ENCODE results near the gene MARS1.

The MARS1 gene

DNA sequence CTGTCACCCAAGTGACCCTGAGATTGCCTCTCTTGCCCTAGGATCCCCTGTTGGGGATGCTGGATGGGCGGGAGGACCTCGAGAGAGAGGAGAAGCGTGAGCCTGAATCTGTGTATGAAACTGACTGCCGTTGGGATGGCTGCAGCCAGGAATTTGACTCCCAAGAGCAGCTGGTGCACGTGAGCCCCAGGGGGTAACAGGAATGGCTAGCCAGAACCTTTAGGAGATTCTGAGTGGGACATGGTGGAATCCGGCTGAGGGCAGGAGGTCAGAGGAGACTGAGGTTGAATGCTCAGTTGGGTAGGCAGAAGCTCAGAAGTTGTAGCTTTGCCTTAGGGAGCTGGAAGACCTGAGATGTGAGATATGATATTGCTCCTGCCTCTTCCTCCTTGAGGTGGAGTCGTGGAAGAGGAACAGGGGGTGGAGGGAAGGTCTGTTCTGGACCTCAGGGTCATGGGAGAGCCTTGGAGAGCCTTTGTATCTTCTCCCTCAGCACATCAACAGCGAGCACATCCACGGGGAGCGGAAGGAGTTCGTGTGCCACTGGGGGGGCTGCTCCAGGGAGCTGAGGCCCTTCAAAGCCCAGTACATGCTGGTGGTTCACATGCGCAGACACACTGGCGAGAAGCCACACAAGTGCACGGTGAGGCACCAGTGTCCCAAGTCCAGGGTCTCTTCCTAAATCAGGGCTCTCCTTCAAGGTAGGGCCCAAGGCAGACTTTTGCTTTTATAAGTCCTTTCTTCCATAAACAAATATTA is 21.9 kb upstream of the MARS1 start:
- TF ChIP-seq, protein P1, sequence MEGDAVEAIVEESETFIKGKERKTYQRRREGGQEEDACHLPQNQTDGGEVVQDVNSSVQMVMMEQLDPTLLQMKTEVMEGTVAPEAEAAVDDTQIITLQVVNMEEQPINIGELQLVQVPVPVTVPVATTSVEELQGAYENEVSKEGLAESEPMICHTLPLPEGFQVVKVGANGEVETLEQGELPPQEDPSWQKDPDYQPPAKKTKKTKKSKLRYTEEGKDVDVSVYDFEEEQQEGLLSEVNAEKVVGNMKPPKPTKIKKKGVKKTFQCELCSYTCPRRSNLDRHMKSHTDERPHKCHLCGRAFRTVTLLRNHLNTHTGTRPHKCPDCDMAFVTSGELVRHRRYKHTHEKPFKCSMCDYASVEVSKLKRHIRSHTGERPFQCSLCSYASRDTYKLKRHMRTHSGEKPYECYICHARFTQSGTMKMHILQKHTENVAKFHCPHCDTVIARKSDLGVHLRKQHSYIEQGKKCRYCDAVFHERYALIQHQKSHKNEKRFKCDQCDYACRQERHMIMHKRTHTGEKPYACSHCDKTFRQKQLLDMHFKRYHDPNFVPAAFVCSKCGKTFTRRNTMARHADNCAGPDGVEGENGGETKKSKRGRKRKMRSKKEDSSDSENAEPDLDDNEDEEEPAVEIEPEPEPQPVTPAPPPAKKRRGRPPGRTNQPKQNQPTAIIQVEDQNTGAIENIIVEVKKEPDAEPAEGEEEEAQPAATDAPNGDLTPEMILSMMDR (IDR thresholded peaks at IDR 0.05; ENCODE audit: control insufficient read depth, insufficient read depth, low read depth, low read length, missing control alignments), result no peak
- no peak overlapping the region for H3K4me3 ChIP-seq (ENCODE audit: control insufficient read depth, low read depth, low read length)
- DNase-seq (ENCODE audit: low read depth), result no peak

DNA sequence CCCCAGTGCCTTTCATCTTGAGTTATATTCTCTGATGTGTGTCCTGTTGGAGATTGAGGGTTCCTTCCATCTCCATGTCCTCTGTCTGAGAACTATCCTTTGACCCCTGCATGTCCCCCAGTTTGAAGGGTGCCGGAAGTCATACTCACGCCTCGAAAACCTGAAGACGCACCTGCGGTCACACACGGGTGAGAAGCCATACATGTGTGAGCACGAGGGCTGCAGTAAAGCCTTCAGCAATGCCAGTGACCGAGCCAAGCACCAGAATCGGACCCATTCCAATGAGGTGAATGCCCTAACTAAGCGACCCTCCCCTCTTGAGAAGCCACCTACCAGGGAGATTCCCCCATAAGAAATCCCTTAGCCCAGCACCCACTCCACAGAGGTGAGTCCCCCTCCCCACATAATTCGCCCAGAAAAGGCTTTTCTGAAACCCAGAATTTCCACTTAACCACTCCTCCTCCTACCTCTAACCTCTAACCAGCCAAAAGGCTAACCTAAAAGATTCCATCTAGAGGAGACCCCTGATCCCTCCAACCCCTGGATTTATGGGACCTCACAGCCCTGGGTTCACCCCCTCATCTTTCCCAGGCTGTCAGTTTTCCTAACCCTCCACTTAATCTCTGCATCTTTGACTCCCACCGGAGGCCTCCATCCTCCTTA is 20.5 kb upstream of the MARS1 start:
- H3K4me3 ChIP-seq (ENCODE audit: control insufficient read depth, low read depth, low read length), result no peak overlapping the region
- DNase-seq (ENCODE audit: low read depth), result no peak
- TF ChIP-seq, protein P1 (IDR thresholded peaks at IDR 0.05; ENCODE audit: control insufficient read depth, insufficient read depth, low read depth, low read length, missing control alignments), result no peak

DNA sequence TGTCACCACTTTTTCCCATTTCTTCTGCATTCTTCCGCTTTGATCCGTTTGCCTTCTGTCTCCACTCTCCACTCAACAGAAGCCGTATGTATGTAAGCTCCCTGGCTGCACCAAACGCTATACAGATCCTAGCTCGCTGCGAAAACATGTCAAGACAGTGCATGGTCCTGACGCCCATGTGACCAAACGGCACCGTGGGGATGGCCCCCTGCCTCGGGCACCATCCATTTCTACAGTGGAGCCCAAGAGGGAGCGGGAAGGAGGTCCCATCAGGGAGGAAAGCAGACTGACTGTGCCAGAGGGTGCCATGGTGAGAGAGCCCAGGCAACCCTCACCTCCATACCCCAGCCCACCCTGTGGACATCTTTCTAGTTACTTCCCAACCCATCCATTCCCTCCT is 20.0 kb upstream of the MARS1 start:
- H3K4me3 ChIP-seq (ENCODE audit: control insufficient read depth, low read depth, low read length), result no peak overlapping the region
- TF ChIP-seq, protein P1 (IDR thresholded peaks at IDR 0.05; ENCODE audit: control insufficient read depth, insufficient read depth, low read depth, low read length, missing control alignments), result no peak
- DNase-seq (ENCODE audit: low read depth), result no peak

DNA sequence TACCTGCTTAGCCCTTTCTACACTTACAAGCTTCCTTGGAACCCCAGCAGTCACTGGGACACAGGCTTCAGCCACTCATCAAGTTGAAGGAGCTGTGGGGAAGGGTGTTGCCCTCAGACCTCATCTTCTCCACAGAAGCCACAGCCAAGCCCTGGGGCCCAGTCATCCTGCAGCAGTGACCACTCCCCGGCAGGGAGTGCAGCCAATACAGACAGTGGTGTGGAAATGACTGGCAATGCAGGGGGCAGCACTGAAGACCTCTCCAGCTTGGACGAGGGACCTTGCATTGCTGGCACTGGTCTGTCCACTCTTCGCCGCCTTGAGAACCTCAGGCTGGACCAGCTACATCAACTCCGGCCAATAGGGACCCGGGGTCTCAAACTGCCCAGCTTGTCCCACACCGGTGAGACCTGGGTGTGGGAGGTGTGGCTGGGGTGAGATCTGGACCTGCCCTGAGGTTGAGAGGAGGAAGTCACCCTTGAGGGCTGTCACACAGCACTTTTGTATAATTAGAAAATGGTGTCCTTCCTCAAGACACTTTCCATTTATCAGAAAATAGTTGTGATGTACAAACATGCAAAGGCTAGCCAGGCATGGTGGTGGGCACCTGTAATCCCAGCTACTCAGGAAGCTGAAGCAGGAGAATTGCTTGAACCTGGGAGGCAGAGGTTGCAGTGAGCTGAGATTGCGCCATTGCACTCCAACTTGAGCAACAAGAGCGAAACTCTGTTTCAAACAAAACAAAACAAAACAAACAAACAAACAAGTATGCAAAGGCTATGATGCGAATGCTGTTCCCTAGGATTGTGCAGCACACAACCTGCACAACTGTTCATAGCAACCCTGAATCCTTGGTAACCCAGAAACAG is 18.3 kb upstream of the MARS1 start:
- TF ChIP-seq, protein P1 (IDR thresholded peaks at IDR 0.05; ENCODE audit: control insufficient read depth, insufficient read depth, low read depth, low read length, missing control alignments), result no peak
- no peak for DNase-seq (ENCODE audit: low read depth)
- no peak overlapping the region for H3K4me3 ChIP-seq (ENCODE audit: control insufficient read depth, low read depth, low read length)

DNA sequence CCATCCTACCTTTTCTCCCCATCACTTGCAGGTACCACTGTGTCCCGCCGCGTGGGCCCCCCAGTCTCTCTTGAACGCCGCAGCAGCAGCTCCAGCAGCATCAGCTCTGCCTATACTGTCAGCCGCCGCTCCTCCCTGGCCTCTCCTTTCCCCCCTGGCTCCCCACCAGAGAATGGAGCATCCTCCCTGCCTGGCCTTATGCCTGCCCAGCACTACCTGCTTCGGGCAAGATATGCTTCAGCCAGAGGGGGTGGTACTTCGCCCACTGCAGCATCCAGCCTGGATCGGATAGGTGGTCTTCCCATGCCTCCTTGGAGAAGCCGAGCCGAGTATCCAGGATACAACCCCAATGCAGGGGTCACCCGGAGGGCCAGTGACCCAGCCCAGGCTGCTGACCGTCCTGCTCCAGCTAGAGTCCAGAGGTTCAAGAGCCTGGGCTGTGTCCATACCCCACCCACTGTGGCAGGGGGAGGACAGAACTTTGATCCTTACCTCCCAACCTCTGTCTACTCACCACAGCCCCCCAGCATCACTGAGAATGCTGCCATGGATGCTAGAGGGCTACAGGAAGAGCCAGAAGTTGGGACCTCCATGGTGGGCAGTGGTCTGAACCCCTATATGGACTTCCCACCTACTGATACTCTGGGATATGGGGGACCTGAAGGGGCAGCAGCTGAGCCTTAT is 17.4 kb upstream of the MARS1 start:
- no peak overlapping the region for H3K4me3 ChIP-seq (ENCODE audit: control insufficient read depth, low read depth, low read length)
- TF ChIP-seq, protein P1 (IDR thresholded peaks at IDR 0.05; ENCODE audit: control insufficient read depth, insufficient read depth, low read depth, low read length, missing control alignments), result no peak
- no peak for DNase-seq (ENCODE audit: low read depth)

Measured in AG09309 (cell line).